GM21786 (cell line): ENCODE results near the gene MYBPC2.
"Not testable (repeated sequence)": the region's sequence is repeated elsewhere in the genome, so short reads cannot be mapped to it uniquely, and the experiment has no call there.

Experiments
- ATAC-seq: cut with Tn5 transposase; IDR thresholded peaks from one replicate; pipeline ENCODE4 v1.9.1; 2021; ENCODE audit not compliant: unreplicated experiment

MYBPC2 gene

GRCh38 chr19:50457300-50457699, 24.6 kb downstream of the MYBPC2 start:
- no peak for ATAC-seq

GRCh38 chr19:50458396-50459066, 25.8 kb downstream of the MYBPC2 start:
- no peak for ATAC-seq

- no peak for ATAC-seq
Observed at GRCh38 chr19:50459067-50459456, 26.4 kb downstream of the MYBPC2 start.

- no peak for ATAC-seq
Observed at GRCh38 chr19:50459638-50460037, 26.9 kb downstream of the MYBPC2 start.

- peak; percentile 70 for ATAC-seq
Observed at GRCh38 chr19:50460161-50460765, 27.6 kb downstream of the MYBPC2 start.

GRCh38 chr19:50461066-50461875, 28.6 kb downstream of the MYBPC2 start:
- no peak for ATAC-seq

- no peak for ATAC-seq
Observed at GRCh38 chr19:50462970-50463369, 30.3 kb downstream of the MYBPC2 start.

- ATAC-seq: no peak
Observed at GRCh38 chr19:50464348-50464747, 31.7 kb downstream of the MYBPC2 start.

GRCh38 chr19:50465000-50465399, 32.3 kb downstream of the MYBPC2 start:
- ATAC-seq: no peak

- ATAC-seq: no peak
Observed at GRCh38 chr19:50465986-50466705, 33.5 kb downstream of the MYBPC2 start.

- ATAC-seq: no peak
Observed at GRCh38 chr19:50466706-50467039, 34.0 kb downstream of the MYBPC2 start.

GRCh38 chr19:50467566-50467965, 34.9 kb downstream of the MYBPC2 start:
- no peak for ATAC-seq

GRCh38 chr19:50468818-50469217, 36.1 kb downstream of the MYBPC2 start:
- no peak for ATAC-seq

- ATAC-seq: not testable (repeated sequence)
Observed at GRCh38 chr19:50473336-50473735, 40.6 kb downstream of the MYBPC2 start.

GRCh38 chr19:50475101-50475568, 42.4 kb downstream of the MYBPC2 start:
- no peak for ATAC-seq

- no peak for ATAC-seq
Observed at GRCh38 chr19:50475736-50476223, 43.1 kb downstream of the MYBPC2 start.

GRCh38 chr19:50476224-50476906, 43.7 kb downstream of the MYBPC2 start, which contains the start of the genes EMC10 and GARIN5A:
EMC10 (plus strand) TSS chr19:50476507; CDS start chr19:50476545, 38 bp downstream.
GARIN5A (minus strand) TSS chr19:50476848; CDS start chr19:50476388, 460 bp downstream.
- peak; percentile 84 for ATAC-seq

GRCh38 chr19:50476907-50477238, 44.2 kb downstream of the MYBPC2 start:
- ATAC-seq: no peak

GRCh38 chr19:50477751-50478515, 45.2 kb downstream of the MYBPC2 start:
- no peak for ATAC-seq
